ENCODE results near the gene SLC5A2. TPM values are rescaled to one million over a fixed set of nuclear protein-coding genes. Genes with fewer than 3 reads are reported as not detected.

Gene SLC5A2
- total and polyA plus RNA-seq, 2 of the 13 experiments (the other 11 are each of a cell fraction or from before 2014, with no cell fraction given): 0.24 to 0.97 TPM

GRCh38 chr16:31507929-31508705 is 25.2 kb downstream of the SLC5A2 start, which contains the start of gene RUSF1 (continued):
- TF ChIP-seq, protein P1, sequence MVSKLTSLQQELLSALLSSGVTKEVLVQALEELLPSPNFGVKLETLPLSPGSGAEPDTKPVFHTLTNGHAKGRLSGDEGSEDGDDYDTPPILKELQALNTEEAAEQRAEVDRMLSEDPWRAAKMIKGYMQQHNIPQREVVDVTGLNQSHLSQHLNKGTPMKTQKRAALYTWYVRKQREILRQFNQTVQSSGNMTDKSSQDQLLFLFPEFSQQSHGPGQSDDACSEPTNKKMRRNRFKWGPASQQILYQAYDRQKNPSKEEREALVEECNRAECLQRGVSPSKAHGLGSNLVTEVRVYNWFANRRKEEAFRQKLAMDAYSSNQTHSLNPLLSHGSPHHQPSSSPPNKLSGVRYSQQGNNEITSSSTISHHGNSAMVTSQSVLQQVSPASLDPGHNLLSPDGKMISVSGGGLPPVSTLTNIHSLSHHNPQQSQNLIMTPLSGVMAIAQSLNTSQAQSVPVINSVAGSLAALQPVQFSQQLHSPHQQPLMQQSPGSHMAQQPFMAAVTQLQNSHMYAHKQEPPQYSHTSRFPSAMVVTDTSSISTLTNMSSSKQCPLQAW (CRISPR knock-in tag; IDR thresholded peaks at IDR 0.05): peak; percentile 93
- TF ChIP-seq MXD3 (CRISPR knock-in tag; IDR thresholded peaks at IDR 0.05) (peak; percentile 86), HOXA5 (CRISPR knock-in tag; IDR thresholded peaks at IDR 0.05) (peak; percentile 96), ZBTB4 (CRISPR knock-in tag; IDR thresholded peaks at IDR 0.05; ENCODE audit: borderline replicate concordance) (peak; percentile 77; the same call in 1 of the 2 replicates), ZSCAN21 (CRISPR knock-in tag; IDR thresholded peaks at IDR 0.05; ENCODE audit: borderline replicate concordance) (peak; percentile 43), AGO1 (IDR thresholded peaks at IDR 0.05; ENCODE audit: low read depth, low read length, poor library complexity, severe bottlenecking) (peak; percentile 71), ZNF468 (CRISPR knock-in tag; IDR thresholded peaks at IDR 0.05) (no peak), ZNF446 (CRISPR knock-in tag; IDR thresholded peaks at IDR 0.05) (peak; percentile 98), ZSCAN29 (CRISPR knock-in tag; conservative IDR thresholded peaks at IDR 0.05) (peak; percentile 60; the same call in 1 of the 2 replicates), SP5 (CRISPR knock-in tag; IDR thresholded peaks at IDR 0.05; ENCODE audit: borderline replicate concordance, low read depth) (peak; percentile 76), PCBP2 (optimal IDR thresholded peaks at IDR 0.05; ENCODE audit: low read depth, low read length, poor library complexity, severe bottlenecking) (no peak), PHF21A (CRISPR knock-in tag; IDR thresholded peaks at IDR 0.05) (peak; percentile 76), AGO2 (optimal IDR thresholded peaks at IDR 0.05; ENCODE audit: low read depth, low read length) (peak; percentile 89), TMF1 (CRISPR knock-in tag; IDR thresholded peaks at IDR 0.05; ENCODE audit: low read depth) (peak; percentile 64; the same call in 1 of the 2 replicates), ZNF547 (CRISPR knock-in tag; IDR thresholded peaks at IDR 0.05) (peak; percentile 86; the same call in 1 of the 2 replicates), HMG20A (CRISPR knock-in tag; IDR thresholded peaks at IDR 0.05; ENCODE audit: borderline replicate concordance) (peak; percentile 49), DNMT1 (CRISPR knock-in tag; IDR thresholded peaks at IDR 0.05) (peak; percentile 93; the same call in 1 of the 2 replicates)
- TF ChIP-seq, protein P2, sequence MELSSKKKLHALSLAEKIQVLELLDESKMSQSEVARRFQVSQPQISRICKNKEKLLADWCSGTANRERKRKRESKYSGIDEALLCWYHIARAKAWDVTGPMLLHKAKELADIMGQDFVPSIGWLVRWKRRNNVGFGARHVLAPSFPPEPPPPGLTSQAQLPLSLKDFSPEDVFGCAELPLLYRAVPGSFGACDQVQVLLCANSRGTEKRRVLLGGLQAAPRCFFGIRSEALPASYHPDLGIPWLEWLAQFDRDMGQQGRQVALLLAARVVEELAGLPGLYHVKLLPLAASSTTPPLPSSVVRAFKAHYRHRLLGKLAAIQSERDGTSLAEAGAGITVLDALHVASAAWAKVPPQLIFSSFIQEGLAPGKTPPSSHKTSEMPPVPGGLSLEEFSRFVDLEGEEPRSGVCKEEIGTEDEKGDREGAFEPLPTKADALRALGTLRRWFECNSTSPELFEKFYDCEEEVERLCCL (CRISPR knock-in tag; IDR thresholded peaks at IDR 0.05; ENCODE audit: borderline replicate concordance): no peak
- TF ChIP-seq, protein P3, sequence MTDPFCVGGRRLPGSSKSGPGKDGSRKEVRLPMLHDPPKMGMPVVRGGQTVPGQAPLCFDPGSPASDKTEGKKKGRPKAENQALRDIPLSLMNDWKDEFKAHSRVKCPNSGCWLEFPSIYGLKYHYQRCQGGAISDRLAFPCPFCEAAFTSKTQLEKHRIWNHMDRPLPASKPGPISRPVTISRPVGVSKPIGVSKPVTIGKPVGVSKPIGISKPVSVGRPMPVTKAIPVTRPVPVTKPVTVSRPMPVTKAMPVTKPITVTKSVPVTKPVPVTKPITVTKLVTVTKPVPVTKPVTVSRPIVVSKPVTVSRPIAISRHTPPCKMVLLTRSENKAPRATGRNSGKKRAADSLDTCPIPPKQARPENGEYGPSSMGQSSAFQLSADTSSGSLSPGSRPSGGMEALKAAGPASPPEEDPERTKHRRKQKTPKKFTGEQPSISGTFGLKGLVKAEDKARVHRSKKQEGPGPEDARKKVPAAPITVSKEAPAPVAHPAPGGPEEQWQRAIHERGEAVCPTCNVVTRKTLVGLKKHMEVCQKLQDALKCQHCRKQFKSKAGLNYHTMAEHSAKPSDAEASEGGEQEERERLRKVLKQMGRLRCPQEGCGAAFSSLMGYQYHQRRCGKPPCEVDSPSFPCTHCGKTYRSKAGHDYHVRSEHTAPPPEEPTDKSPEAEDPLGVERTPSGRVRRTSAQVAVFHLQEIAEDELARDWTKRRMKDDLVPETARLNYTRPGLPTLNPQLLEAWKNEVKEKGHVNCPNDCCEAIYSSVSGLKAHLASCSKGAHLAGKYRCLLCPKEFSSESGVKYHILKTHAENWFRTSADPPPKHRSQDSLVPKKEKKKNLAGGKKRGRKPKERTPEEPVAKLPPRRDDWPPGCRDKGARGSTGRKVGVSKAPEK (CRISPR knock-in tag; IDR thresholded peaks at IDR 0.05; ENCODE audit: borderline replicate concordance): no peak
